Measurements from ENCODE around the gene TENM3.

TENM3 gene

DNA sequence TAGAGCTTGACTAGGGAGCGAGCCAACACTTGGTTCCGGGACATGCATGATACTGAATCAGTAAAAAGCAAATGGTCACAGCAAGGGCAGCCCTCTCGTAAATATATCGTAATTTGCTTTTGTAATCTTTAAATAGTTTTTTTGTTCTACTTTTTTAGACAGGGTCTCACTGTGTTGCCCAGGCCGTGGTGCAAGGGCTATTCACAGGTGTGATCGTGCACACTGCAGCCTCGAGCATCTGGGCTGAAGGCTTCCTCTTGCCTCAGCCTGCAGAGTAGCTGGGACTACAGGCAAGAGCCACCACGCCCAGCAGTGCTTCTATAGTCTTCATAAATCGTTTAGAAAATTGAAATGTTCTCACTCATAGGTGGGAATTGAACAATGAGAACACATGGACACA lies 309.7 kb downstream of the TENM3 start:
- H3K27me3 ChIP-seq (replicated peaks; ENCODE audit: control insufficient read depth, insufficient read depth, low read length, poor library complexity, severe bottlenecking) = no peaks in the 10 kb centered on the region
- no peaks in the 10 kb centered on the region for H3K9me3 ChIP-seq (ENCODE audit: control insufficient read depth, low read length)
- no peaks in the 10 kb centered on the region for H3K4me1 ChIP-seq (ENCODE audit: control insufficient read depth, insufficient read depth, low read length, poor library complexity, severe bottlenecking)
- H3K36me3 ChIP-seq (ENCODE audit: control insufficient read depth, insufficient read depth, low read length) = no peaks in the 10 kb centered on the region
- H3K27ac ChIP-seq (ENCODE audit: insufficient read depth, low read length, poor library complexity, severe bottlenecking) = no peak overlapping the region
- no peak for DNase-seq
- no peak overlapping the region for H3K4me3 ChIP-seq (ENCODE audit: insufficient read depth, low read depth, low read length, poor library complexity, severe bottlenecking)

- Histone ChIP-seq H3K4me3 (ENCODE audit: insufficient read depth, low read depth, low read length, poor library complexity, severe bottlenecking) (no peak overlapping the region), H3K9me3 (ENCODE audit: control insufficient read depth, low read length) (no peaks in the 10 kb centered on the region), H3K36me3 (ENCODE audit: control insufficient read depth, insufficient read depth, low read length) (no peaks in the 10 kb centered on the region), H3K27ac (ENCODE audit: insufficient read depth, low read length, poor library complexity, severe bottlenecking) (no peak overlapping the region), H3K27me3 (replicated peaks; ENCODE audit: control insufficient read depth, insufficient read depth, low read length, poor library complexity, severe bottlenecking) (no peaks in the 10 kb centered on the region), H3K4me1 (ENCODE audit: control insufficient read depth, insufficient read depth, low read length, poor library complexity, severe bottlenecking) (no peaks in the 10 kb centered on the region)
- DNase-seq = no peak
Observed at GRCh38 chr4:182553653-182554052, 310.5 kb downstream of the TENM3 start.

GRCh38 chr4:182554736-182555135 lies 311.5 kb downstream of the TENM3 start:
- no peaks in the 10 kb centered on the region for H3K36me3 ChIP-seq (ENCODE audit: control insufficient read depth, insufficient read depth, low read length)
- no peaks in the 10 kb centered on the region for H3K9me3 ChIP-seq (ENCODE audit: control insufficient read depth, low read length)
- no peak overlapping the region for H3K27ac ChIP-seq (ENCODE audit: insufficient read depth, low read length, poor library complexity, severe bottlenecking)
- DNase-seq = no peak
- H3K4me1 ChIP-seq (ENCODE audit: control insufficient read depth, insufficient read depth, low read length, poor library complexity, severe bottlenecking) = no peaks in the 10 kb centered on the region
- no peaks in the 10 kb centered on the region for H3K27me3 ChIP-seq (replicated peaks; ENCODE audit: control insufficient read depth, insufficient read depth, low read length, poor library complexity, severe bottlenecking)
- H3K4me3 ChIP-seq (ENCODE audit: insufficient read depth, low read depth, low read length, poor library complexity, severe bottlenecking) = no peak overlapping the region

- DNase-seq = no peak
- no peaks in the 10 kb centered on the region for H3K4me1 ChIP-seq (ENCODE audit: control insufficient read depth, insufficient read depth, low read length, poor library complexity, severe bottlenecking)
Observed at GRCh38 chr4:182555997-182556418, 312.8 kb downstream of the TENM3 start.

GRCh38 chr4:182556580-182556979 lies 313.4 kb downstream of the TENM3 start:
- no peak overlapping the region for H3K4me3 ChIP-seq (ENCODE audit: insufficient read depth, low read depth, low read length, poor library complexity, severe bottlenecking)
- DNase-seq = no peak

More at GRCh38 chr4:182555997-182556418, 312.8 kb downstream of the TENM3 start:
- Histone ChIP-seq H3K36me3 (ENCODE audit: control insufficient read depth, insufficient read depth, low read length) (no peaks in the 10 kb centered on the region), H3K9me3 (ENCODE audit: control insufficient read depth, low read length) (no peaks in the 10 kb centered on the region), H3K27ac (ENCODE audit: insufficient read depth, low read length, poor library complexity, severe bottlenecking) (no peak overlapping the region), H3K4me3 (ENCODE audit: insufficient read depth, low read depth, low read length, poor library complexity, severe bottlenecking) (no peak overlapping the region), H3K27me3 (replicated peaks; ENCODE audit: control insufficient read depth, insufficient read depth, low read length, poor library complexity, severe bottlenecking) (no peaks in the 10 kb centered on the region)

DNA sequence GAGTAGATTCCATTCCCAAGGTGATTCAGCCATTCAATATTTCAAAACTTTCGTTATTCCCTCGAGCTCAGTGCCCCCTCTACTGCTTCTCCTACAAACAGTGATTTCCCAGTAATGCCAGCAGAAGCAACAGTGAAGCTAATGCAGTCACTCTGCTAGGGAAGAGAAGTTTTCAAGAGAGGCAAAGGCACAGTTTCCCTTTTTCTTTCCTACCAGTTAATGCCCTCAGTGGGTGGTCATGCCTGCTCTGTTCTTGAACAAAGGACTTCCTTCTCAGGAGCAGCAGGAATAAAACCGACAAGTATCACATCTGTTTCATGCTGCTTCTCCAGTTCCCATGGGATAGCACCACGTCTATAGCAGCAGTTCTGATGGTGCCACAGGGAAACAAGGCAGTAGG lies 317.2 kb downstream of the TENM3 start:
- Histone ChIP-seq H3K9me3 (ENCODE audit: control insufficient read depth, low read length) (no peaks in the 10 kb centered on the region), H3K4me1 (ENCODE audit: control insufficient read depth, insufficient read depth, low read length, poor library complexity, severe bottlenecking) (no peaks in the 10 kb centered on the region), H3K4me3 (ENCODE audit: insufficient read depth, low read depth, low read length, poor library complexity, severe bottlenecking) (no peak overlapping the region), H3K27me3 (replicated peaks; ENCODE audit: control insufficient read depth, insufficient read depth, low read length, poor library complexity, severe bottlenecking) (no peaks in the 10 kb centered on the region), H3K27ac (ENCODE audit: insufficient read depth, low read length, poor library complexity, severe bottlenecking) (no peak overlapping the region), H3K36me3 (ENCODE audit: control insufficient read depth, insufficient read depth, low read length) (no peaks in the 10 kb centered on the region)
- DNase-seq = no peak

More at GRCh38 chr4:182556580-182556979, 313.4 kb downstream of the TENM3 start:
- no peaks in the 10 kb centered on the region for H3K36me3 ChIP-seq (ENCODE audit: control insufficient read depth, insufficient read depth, low read length)
- H3K27me3 ChIP-seq (replicated peaks; ENCODE audit: control insufficient read depth, insufficient read depth, low read length, poor library complexity, severe bottlenecking) = no peaks in the 10 kb centered on the region
- no peaks in the 10 kb centered on the region for H3K9me3 ChIP-seq (ENCODE audit: control insufficient read depth, low read length)
- H3K27ac ChIP-seq (ENCODE audit: insufficient read depth, low read length, poor library complexity, severe bottlenecking) = no peak overlapping the region
- no peaks in the 10 kb centered on the region for H3K4me1 ChIP-seq (ENCODE audit: control insufficient read depth, insufficient read depth, low read length, poor library complexity, severe bottlenecking)

DNA sequence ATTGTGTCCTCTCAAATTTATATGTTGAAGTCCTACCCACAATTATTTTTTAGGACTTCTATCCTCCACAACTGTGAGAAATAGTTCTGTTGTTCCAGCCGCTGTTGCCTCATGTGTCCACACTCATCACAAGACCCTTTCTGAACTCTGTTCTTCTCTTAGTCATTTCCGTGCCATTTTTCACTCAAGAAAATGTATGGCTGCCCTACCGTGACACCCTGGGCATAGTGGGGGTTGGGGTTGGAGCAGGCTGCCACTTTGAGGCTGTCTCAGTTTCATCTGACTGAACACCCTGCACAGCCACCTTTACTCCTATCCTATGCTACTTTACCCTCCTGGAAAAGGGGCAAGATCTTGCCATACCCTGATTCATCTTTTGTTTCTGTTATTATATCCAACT lies 319.1 kb downstream of the TENM3 start:
- no peak for DNase-seq
- Histone ChIP-seq H3K36me3 (ENCODE audit: control insufficient read depth, insufficient read depth, low read length) (no peaks in the 10 kb centered on the region), H3K27ac (ENCODE audit: insufficient read depth, low read length, poor library complexity, severe bottlenecking) (no peak overlapping the region), H3K4me1 (ENCODE audit: control insufficient read depth, insufficient read depth, low read length, poor library complexity, severe bottlenecking) (no peaks in the 10 kb centered on the region), H3K27me3 (replicated peaks; ENCODE audit: control insufficient read depth, insufficient read depth, low read length, poor library complexity, severe bottlenecking) (no peaks in the 10 kb centered on the region), H3K9me3 (ENCODE audit: control insufficient read depth, low read length) (no peaks in the 10 kb centered on the region), H3K4me3 (ENCODE audit: insufficient read depth, low read depth, low read length, poor library complexity, severe bottlenecking) (no peak overlapping the region)

GRCh38 chr4:182564724-182565369 lies 321.6 kb downstream of the TENM3 start:
- H3K36me3 ChIP-seq (ENCODE audit: control insufficient read depth, insufficient read depth, low read length) = no peaks in the 10 kb centered on the region
- DNase-seq = no peak

DNA sequence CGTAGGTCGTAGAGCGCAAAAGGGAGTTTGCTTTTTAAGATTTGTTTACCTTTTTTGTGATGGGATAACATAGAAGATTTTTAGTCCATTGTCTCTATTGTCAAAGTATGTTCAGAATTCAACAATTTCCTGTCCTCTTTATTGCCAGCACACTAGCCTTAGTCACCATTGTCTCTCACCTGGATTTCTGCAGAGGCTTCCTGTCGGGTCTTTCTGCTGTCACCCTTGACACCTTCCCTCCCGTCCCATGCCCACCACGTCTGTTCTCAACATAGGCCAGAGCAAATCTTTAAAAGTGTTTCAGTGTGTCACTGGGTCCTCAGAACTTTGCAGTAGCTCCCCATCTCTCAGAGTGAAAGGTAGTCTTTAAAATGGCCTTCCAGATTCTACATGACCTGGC lies 323.9 kb downstream of the TENM3 start:
- Histone ChIP-seq H3K27me3 (replicated peaks; ENCODE audit: control insufficient read depth, insufficient read depth, low read length, poor library complexity, severe bottlenecking) (no peaks in the 10 kb centered on the region), H3K9me3 (ENCODE audit: control insufficient read depth, low read length) (no peaks in the 10 kb centered on the region), H3K27ac (ENCODE audit: insufficient read depth, low read length, poor library complexity, severe bottlenecking) (no peak overlapping the region), H3K36me3 (ENCODE audit: control insufficient read depth, insufficient read depth, low read length) (no peaks in the 10 kb centered on the region), H3K4me1 (ENCODE audit: control insufficient read depth, insufficient read depth, low read length, poor library complexity, severe bottlenecking) (no peaks in the 10 kb centered on the region), H3K4me3 (ENCODE audit: insufficient read depth, low read depth, low read length, poor library complexity, severe bottlenecking) (no peak overlapping the region)
- no peak for DNase-seq

More at GRCh38 chr4:182564724-182565369, 321.6 kb downstream of the TENM3 start:
- H3K4me3 ChIP-seq (ENCODE audit: insufficient read depth, low read depth, low read length, poor library complexity, severe bottlenecking) = no peak overlapping the region
- H3K27ac ChIP-seq (ENCODE audit: insufficient read depth, low read length, poor library complexity, severe bottlenecking) = no peak overlapping the region
- no peaks in the 10 kb centered on the region for H3K9me3 ChIP-seq (ENCODE audit: control insufficient read depth, low read length)
- H3K4me1 ChIP-seq (ENCODE audit: control insufficient read depth, insufficient read depth, low read length, poor library complexity, severe bottlenecking) = no peaks in the 10 kb centered on the region
- no peaks in the 10 kb centered on the region for H3K27me3 ChIP-seq (replicated peaks; ENCODE audit: control insufficient read depth, insufficient read depth, low read length, poor library complexity, severe bottlenecking)

DNA sequence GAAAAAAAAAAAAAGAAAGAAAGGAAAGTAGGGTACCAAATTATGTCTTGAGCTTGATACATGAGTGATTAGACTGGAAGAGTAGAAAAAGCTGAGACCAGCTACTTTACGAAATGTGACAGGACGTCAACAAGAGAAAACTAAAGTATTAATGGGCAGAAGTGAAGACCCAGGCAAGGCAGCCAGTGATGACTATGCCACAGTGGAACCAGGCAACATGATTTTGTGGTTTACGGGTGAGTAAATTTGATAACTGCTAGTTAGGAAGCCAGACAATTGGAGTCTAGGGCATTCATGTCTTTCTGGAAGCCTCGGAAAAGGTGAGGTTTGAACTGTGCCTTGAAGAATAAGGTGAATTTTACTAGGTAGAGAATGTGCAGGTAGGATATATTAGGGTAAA lies 326.4 kb downstream of the TENM3 start:
- no peaks in the 10 kb centered on the region for H3K27me3 ChIP-seq (replicated peaks; ENCODE audit: control insufficient read depth, insufficient read depth, low read length, poor library complexity, severe bottlenecking)
- no peak for DNase-seq
- no peaks in the 10 kb centered on the region for H3K9me3 ChIP-seq (ENCODE audit: control insufficient read depth, low read length)
- no peaks in the 10 kb centered on the region for H3K4me1 ChIP-seq (ENCODE audit: control insufficient read depth, insufficient read depth, low read length, poor library complexity, severe bottlenecking)
- H3K36me3 ChIP-seq (ENCODE audit: control insufficient read depth, insufficient read depth, low read length) = no peaks in the 10 kb centered on the region
- H3K27ac ChIP-seq (ENCODE audit: insufficient read depth, low read length, poor library complexity, severe bottlenecking) = no peak overlapping the region
- no peak overlapping the region for H3K4me3 ChIP-seq (ENCODE audit: insufficient read depth, low read depth, low read length, poor library complexity, severe bottlenecking)

Data from effector memory CD4-positive, alpha-beta T cell (primary cell).